ENCODE measurements around the gene TCL1A. TPM values are rescaled to one million over a fixed set of nuclear protein-coding genes. Genes with fewer than 3 reads are reported as not detected.
"Not testable (repeated sequence)": the region's sequence is repeated elsewhere in the genome, so short reads cannot be mapped to it uniquely, and the experiment has no call there.

Gene TCL1A, protein sequence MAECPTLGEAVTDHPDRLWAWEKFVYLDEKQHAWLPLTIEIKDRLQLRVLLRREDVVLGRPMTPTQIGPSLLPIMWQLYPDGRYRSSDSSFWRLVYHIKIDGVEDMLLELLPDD
- 0.31 TPM in 1 of 2 replicates, not detected in the other for total RNA-seq (2021)
- long read RNA-seq, partial matches to known transcripts, result 0 of 1 reads
- long read RNA-seq, other reads (novel, unspliced or antisense), result 0 of 1 reads

DNA sequence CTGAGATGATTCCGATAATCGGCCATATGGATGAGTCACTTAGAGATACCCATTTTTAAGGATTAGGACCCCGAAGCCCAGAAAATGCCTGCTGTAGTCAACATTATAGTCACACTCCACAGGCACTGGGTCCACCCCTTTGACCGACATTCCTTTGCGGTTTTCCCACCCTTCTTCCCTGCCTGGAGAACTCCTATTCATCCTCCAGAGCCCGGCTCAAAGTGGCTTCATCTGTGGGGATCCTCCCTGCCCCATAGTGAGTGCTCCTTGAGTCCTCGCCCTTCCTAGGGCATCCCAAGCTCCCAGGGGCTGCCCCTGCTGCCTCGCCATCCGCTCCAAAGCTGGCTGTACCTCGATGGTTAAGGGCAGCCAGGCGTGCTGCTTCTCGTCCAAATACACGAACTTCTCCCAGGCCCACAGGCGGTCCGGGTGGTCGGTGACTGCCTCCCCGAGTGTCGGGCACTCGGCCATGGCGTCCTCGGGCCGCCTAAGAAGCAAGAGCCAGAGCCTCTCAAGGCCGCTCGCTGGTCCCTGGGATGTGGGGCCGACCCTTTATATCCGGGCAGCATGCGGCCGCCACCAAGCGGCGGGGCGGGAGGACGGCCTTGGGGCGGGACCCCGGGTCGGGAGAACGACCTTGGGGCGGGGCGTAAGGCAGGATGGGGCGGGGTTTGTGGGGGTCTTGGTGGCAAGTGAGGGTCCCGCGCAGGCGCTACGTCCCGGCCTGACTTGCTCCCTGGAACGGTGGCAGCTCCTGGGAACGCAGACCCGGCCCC lies at the start of gene TCL1A:
Gene TCL1A, minus strand, starts transcription at position 530 of the 776 bp plus-strand sequence. Its CDS starts 59 bp downstream, at position 471.
- H2BK120ac ChIP-seq (ENCODE audit: low read depth, low read length, poor library complexity, severe bottlenecking), result no peak within 1 kb of the TSS
- H3K9me3 ChIP-seq (ENCODE audit: control insufficient read depth, low read depth, low read length), result no peaks in the 10 kb centered on the region
- peaks cover 11 to 12% of the 10 kb centered on the region in 2 experiments for H3K4me1 Mint-ChIP-seq
- no peak within 1 kb of the TSS for H2BK12ac ChIP-seq (ENCODE audit: insufficient read length, low read depth, low read length)
- H4K20me1 ChIP-seq (ENCODE audit: control insufficient read depth, insufficient read depth, insufficient read length), result no peaks in the 10 kb centered on the region
- H4K91ac ChIP-seq (ENCODE audit: insufficient read length, low read depth, low read length), result no peak within 1 kb of the TSS
- H3K23ac ChIP-seq (ENCODE audit: insufficient read length, low read depth, low read length), result no peak within 1 kb of the TSS
- no CpG with 5 or more reads among the region's 47 CpGs for WGBS (ENCODE audit: extremely low coverage, insufficient read length, low lambda C conversion rate)
- H3K4me2 ChIP-seq (ENCODE audit: insufficient read depth, insufficient read length, low read length), result no peak within 1 kb of the TSS
- no peak within 1 kb of the TSS for H3K56ac ChIP-seq (ENCODE audit: insufficient read length, low read depth, low read length)
- H3K4me3 Mint-ChIP-seq, result no peak within 1 kb of the TSS
- H3K27ac ChIP-seq (ENCODE audit: insufficient read length, low read depth, low read length), result no peak within 1 kb of the TSS
- H4K5ac ChIP-seq (ENCODE audit: insufficient read length, low read depth, low read length), result no peak within 1 kb of the TSS
- no peak within 1 kb of the TSS for H2BK5ac ChIP-seq (ENCODE audit: insufficient read length, low read length)
- H3K27ac Mint-ChIP-seq, result no peak within 1 kb of the TSS
- peaks cover 44% of the 10 kb centered on the region for H3K27me3 Mint-ChIP-seq (ENCODE audit: low read depth)
- H3K79me2 ChIP-seq (ENCODE audit: insufficient read depth, low read length), result no peaks in the 10 kb centered on the region
- no peak within 1 kb of the TSS for H3K14ac ChIP-seq (ENCODE audit: insufficient read depth, low read length)
- H3K4me1 ChIP-seq (ENCODE audit: insufficient read depth, low read length), result peaks cover 3% of the 10 kb centered on the region; the same call in 1 of the 2 replicates
- no peaks in the 10 kb centered on the region; the same call in 1 of the 2 replicates for H3K27me3 ChIP-seq (ENCODE audit: insufficient read depth, low read length)
- H2BK20ac ChIP-seq (ENCODE audit: low read depth, low read length, poor library complexity, severe bottlenecking), result no peak within 1 kb of the TSS
- H3K36me3 Mint-ChIP-seq (ENCODE audit: insufficient read depth in 1 of 3, low read depth in 3 of 3), result no peaks in the 10 kb centered on the region; a peak in 1 of 7 replicates
- H3K9ac ChIP-seq (ENCODE audit: extremely low read depth, insufficient read length, low read length), result no peak within 1 kb of the TSS
- H2BK15ac ChIP-seq (ENCODE audit: low read depth, low read length), result no peak within 1 kb of the TSS
- H3T11ph ChIP-seq (ENCODE audit: low read length), result no peak within 1 kb of the TSS
- no peak within 1 kb of the TSS for H4K8ac ChIP-seq (replicated peaks; ENCODE audit: insufficient read length, low read depth, low read length)
- H3K79me1 ChIP-seq (ENCODE audit: insufficient read depth, low read depth, low read length, poor library complexity, severe bottlenecking), result no peaks in the 10 kb centered on the region
- H3K4ac ChIP-seq (ENCODE audit: low read depth, low read length), result no peak within 1 kb of the TSS
- TF ChIP-seq, protein P1, sequence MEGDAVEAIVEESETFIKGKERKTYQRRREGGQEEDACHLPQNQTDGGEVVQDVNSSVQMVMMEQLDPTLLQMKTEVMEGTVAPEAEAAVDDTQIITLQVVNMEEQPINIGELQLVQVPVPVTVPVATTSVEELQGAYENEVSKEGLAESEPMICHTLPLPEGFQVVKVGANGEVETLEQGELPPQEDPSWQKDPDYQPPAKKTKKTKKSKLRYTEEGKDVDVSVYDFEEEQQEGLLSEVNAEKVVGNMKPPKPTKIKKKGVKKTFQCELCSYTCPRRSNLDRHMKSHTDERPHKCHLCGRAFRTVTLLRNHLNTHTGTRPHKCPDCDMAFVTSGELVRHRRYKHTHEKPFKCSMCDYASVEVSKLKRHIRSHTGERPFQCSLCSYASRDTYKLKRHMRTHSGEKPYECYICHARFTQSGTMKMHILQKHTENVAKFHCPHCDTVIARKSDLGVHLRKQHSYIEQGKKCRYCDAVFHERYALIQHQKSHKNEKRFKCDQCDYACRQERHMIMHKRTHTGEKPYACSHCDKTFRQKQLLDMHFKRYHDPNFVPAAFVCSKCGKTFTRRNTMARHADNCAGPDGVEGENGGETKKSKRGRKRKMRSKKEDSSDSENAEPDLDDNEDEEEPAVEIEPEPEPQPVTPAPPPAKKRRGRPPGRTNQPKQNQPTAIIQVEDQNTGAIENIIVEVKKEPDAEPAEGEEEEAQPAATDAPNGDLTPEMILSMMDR (conservative IDR thresholded peaks at IDR 0.05), result no peak
- no peak within 1 kb of the TSS for H2AFZ ChIP-seq (ENCODE audit: low read length)
- peak; percentile 88 for DNase-seq
- H3K18ac ChIP-seq (ENCODE audit: insufficient read length, low read depth, low read length), result no peak within 1 kb of the TSS
- peaks cover 2% of the 10 kb centered on the region for H3K23me2 ChIP-seq (ENCODE audit: insufficient read length, low read depth, low read length, poor library complexity, severe bottlenecking)
- no peaks in the 10 kb centered on the region; a peak in 1 of 5 replicates for H3K9me3 Mint-ChIP-seq
- H2AK5ac ChIP-seq (ENCODE audit: insufficient read length, low read length), result no peak within 1 kb of the TSS

DNA sequence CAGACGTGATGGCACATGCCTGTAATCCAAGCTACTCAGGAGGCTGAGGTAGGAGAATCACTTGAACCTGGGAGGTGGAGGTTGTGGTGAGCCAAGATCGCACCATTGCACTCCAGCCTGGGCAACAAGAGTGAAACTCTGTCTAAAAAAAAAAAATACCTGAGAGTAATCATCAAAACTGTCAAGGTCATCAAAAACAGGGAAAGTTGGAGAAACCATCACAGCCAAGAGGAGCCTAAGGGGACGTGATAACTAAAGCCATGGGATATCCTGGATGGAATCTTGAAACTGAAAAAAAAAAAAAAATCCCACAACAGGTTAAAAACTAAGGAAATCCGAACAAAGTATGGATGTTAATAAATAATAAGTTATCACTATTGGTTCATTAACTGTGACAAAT lies 49.1 kb upstream of the TCL1A start:
- H3K27me3 Mint-ChIP-seq (ENCODE audit: low read depth), result peaks cover 29% of the 10 kb centered on the region

More for the DNA sequence above, 49.1 kb upstream of the TCL1A start:
- not testable (repeated sequence) for H3K79me1 ChIP-seq (ENCODE audit: insufficient read depth, low read depth, low read length, poor library complexity, severe bottlenecking); H2BK20ac ChIP-seq (ENCODE audit: low read depth, low read length, poor library complexity, severe bottlenecking); H3K4me2 ChIP-seq (ENCODE audit: insufficient read depth, insufficient read length, low read length); H4K91ac ChIP-seq (ENCODE audit: insufficient read length, low read depth, low read length); H3K9me3 ChIP-seq (ENCODE audit: control insufficient read depth, low read depth, low read length); H3K23me2 ChIP-seq (ENCODE audit: insufficient read length, low read depth, low read length, poor library complexity, severe bottlenecking); H3K27ac Mint-ChIP-seq; H2BK120ac ChIP-seq (ENCODE audit: low read depth, low read length, poor library complexity, severe bottlenecking); H3K56ac ChIP-seq (ENCODE audit: insufficient read length, low read depth, low read length); H4K20me1 ChIP-seq (ENCODE audit: control insufficient read depth, insufficient read depth, insufficient read length); H2BK15ac ChIP-seq (ENCODE audit: low read depth, low read length); H3K36me3 Mint-ChIP-seq (ENCODE audit: insufficient read depth in 1 of 3, low read depth in 3 of 3); DNase-seq; H3K18ac ChIP-seq (ENCODE audit: insufficient read length, low read depth, low read length); H3K9ac ChIP-seq (ENCODE audit: extremely low read depth, insufficient read length, low read length); H2BK12ac ChIP-seq (ENCODE audit: insufficient read length, low read depth, low read length); H2AFZ ChIP-seq (ENCODE audit: low read length); H2BK5ac ChIP-seq (ENCODE audit: insufficient read length, low read length); H3K79me2 ChIP-seq (ENCODE audit: insufficient read depth, low read length); H3K9me3 Mint-ChIP-seq; H3T11ph ChIP-seq (ENCODE audit: low read length); H3K4me1 ChIP-seq (ENCODE audit: insufficient read depth, low read length); H3K4me3 Mint-ChIP-seq; H3K4ac ChIP-seq (ENCODE audit: low read depth, low read length); H3K27ac ChIP-seq (ENCODE audit: insufficient read length, low read depth, low read length); H4K5ac ChIP-seq (ENCODE audit: insufficient read length, low read depth, low read length); H3K27me3 ChIP-seq (ENCODE audit: insufficient read depth, low read length); H2AK5ac ChIP-seq (ENCODE audit: insufficient read length, low read length); H3K23ac ChIP-seq (ENCODE audit: insufficient read length, low read depth, low read length); H3K14ac ChIP-seq (ENCODE audit: insufficient read depth, low read length); H4K8ac ChIP-seq (replicated peaks; ENCODE audit: insufficient read length, low read depth, low read length)
- peaks cover 10 to 12% of the 10 kb centered on the region in 2 experiments for H3K4me1 Mint-ChIP-seq
- no CpG with 5 or more reads among the region's 4 CpGs for WGBS (ENCODE audit: extremely low coverage, insufficient read length, low lambda C conversion rate)

Data from H9 (cell line).